Mesothelial cell of epicardium (in vitro differentiated cells): ENCODE measurements around the gene SCN3B. TPM values are rescaled to one million over a fixed set of nuclear protein-coding genes. Genes with fewer than 3 reads are reported as not detected.

Experiments
- DNase-seq, 2 experiments: peaks; one replicate each; pipeline ENCODE4 v3.0.0; 2021; ENCODE audit warnings: low spot score in 2 of 2; ENCODE audit not compliant: unreplicated experiment in 2 of 2
- H3K27ac Mint-ChIP-seq: 2 replicates; pipeline ENCODE4 v1.8.0; 2021; ENCODE audit warnings: mixed read lengths
- H3K27me3 Mint-ChIP-seq: 2 replicates; pipeline ENCODE4 v1.8.0; 2021; ENCODE audit warnings: low read depth, mixed read lengths
- H3K36me3 Mint-ChIP-seq: 2 replicates; pipeline ENCODE4 v1.8.0; 2021; ENCODE audit warnings: mixed read lengths
- H3K4me1 Mint-ChIP-seq: 2 replicates; pipeline ENCODE4 v1.8.0; 2021; ENCODE audit warnings: mixed read lengths
- H3K4me3 Mint-ChIP-seq: 2 replicates; pipeline ENCODE4 v1.8.0; 2021; ENCODE audit warnings: mild to moderate bottlenecking, moderate library complexity, mixed read lengths
- H3K9me3 Mint-ChIP-seq: 2 replicates; pipeline ENCODE4 v1.8.0; 2021; ENCODE audit warnings: mixed read lengths
- CTCF ChIP-seq: fragments of 200-600 bp; sonication (generic); IDR thresholded peaks from one replicate; pipeline ENCODE4 v1.5.0; 2021; ENCODE audit warnings: antibody characterized with exemption; ENCODE audit not compliant: unreplicated experiment
- total RNA-seq: library from RNA; stranded (reverse); gene quantifications from 3 replicates; pipeline ENCODE4 v1.2.1, GENCODE V29; 2021

SCN3B gene
- total RNA-seq, 1 donor from 2014 or later = 0.22 TPM

GRCh38 chr11:123630126-123630608 lies 24.3 kb downstream of the SCN3B start:
- peaks cover 21% of the 10 kb centered on the region for H3K4me1 Mint-ChIP-seq
- no peak for DNase-seq
- no peaks in the 10 kb centered on the region for H3K36me3 Mint-ChIP-seq
- peaks cover 22% of the 10 kb centered on the region for H3K27me3 Mint-ChIP-seq
- H3K9me3 Mint-ChIP-seq = no peaks in the 10 kb centered on the region
- H3K4me3 Mint-ChIP-seq = no peak overlapping the region
- H3K27ac Mint-ChIP-seq = no peak overlapping the region
- TF ChIP-seq CTCF = no peak

- Mint-ChIP-seq H3K36me3 (no peaks in the 10 kb centered on the region), H3K4me3 (no peak overlapping the region), H3K9me3 (no peaks in the 10 kb centered on the region), H3K4me1 (peaks cover 21% of the 10 kb centered on the region), H3K27me3 (peaks cover 17% of the 10 kb centered on the region), H3K27ac (no peak overlapping the region)
- peak in 1 of 2 experiments; percentile 42 for DNase-seq
- TF ChIP-seq CTCF = no peak
Observed at GRCh38 chr11:123628936-123629683, 25.3 kb downstream of the SCN3B start.

GRCh38 chr11:123624974-123625373 lies 29.4 kb downstream of the SCN3B start:
- H3K4me1 Mint-ChIP-seq = peaks cover 14% of the 10 kb centered on the region
- no peaks in the 10 kb centered on the region for H3K9me3 Mint-ChIP-seq
- no peak overlapping the region for H3K4me3 Mint-ChIP-seq
- DNase-seq = no peak
- H3K27ac Mint-ChIP-seq = no peak overlapping the region
- H3K27me3 Mint-ChIP-seq = no peaks in the 10 kb centered on the region
- no peaks in the 10 kb centered on the region for H3K36me3 Mint-ChIP-seq
- no peak for TF ChIP-seq CTCF

GRCh38 chr11:123622576-123622975 lies 31.8 kb downstream of the SCN3B start:
- no peak for DNase-seq
- H3K27ac Mint-ChIP-seq = no peak overlapping the region
- no peaks in the 10 kb centered on the region for H3K9me3 Mint-ChIP-seq
- H3K4me3 Mint-ChIP-seq = no peak overlapping the region
- no peaks in the 10 kb centered on the region for H3K4me1 Mint-ChIP-seq
- TF ChIP-seq CTCF = no peak
- H3K27me3 Mint-ChIP-seq = no peaks in the 10 kb centered on the region
- peaks cover 3% of the 10 kb centered on the region for H3K36me3 Mint-ChIP-seq

- H3K9me3 Mint-ChIP-seq = no peaks in the 10 kb centered on the region
- H3K27ac Mint-ChIP-seq = no peak overlapping the region
- no peaks in the 10 kb centered on the region for H3K27me3 Mint-ChIP-seq
- peaks cover 1% of the 10 kb centered on the region for H3K4me1 Mint-ChIP-seq
- no peak overlapping the region for H3K4me3 Mint-ChIP-seq
- TF ChIP-seq CTCF = no peak
- peaks cover 17% of the 10 kb centered on the region for H3K36me3 Mint-ChIP-seq
- no peak for DNase-seq
Observed at GRCh38 chr11:123616505-123617198, 37.8 kb downstream of the SCN3B start.
